Smooth muscle cell (in vitro differentiated cells): ENCODE data around the gene HTR1D. TPM values are rescaled to one million over a fixed set of nuclear protein-coding genes. Genes with fewer than 3 reads are reported as not detected.
A peak's percentile ranks its signal among the peaks of the same experiment; 100 is the strongest.

ENCODE experiments used
- DNase-seq: peaks from one replicate; lab custom pipeline; 2025; ENCODE audit not compliant: unreplicated experiment; lab: John Stamatoyannopoulos, UW
- H2AFZ ChIP-seq: fragments of 200-600 bp; sonication (generic); 2 replicates; pipeline ENCODE4 v1.6.0; 2016; ENCODE audit warnings: antibody characterized with exemption, low read depth, mild to moderate bottlenecking
- H3F3A ChIP-seq: fragments of 200-600 bp; sonication (generic); 2 replicates; pipeline ENCODE4 v1.6.0; 2017; ENCODE audit warnings: antibody characterized with exemption, low read depth
- H3K27ac ChIP-seq: fragments of 200-600 bp; sonication (generic); 2 replicates; pipeline ENCODE4 v1.5.1; 2016; ENCODE audit warnings: low read depth, mild to moderate bottlenecking
- H3K27me3 ChIP-seq: fragments of 200-600 bp; sonication (generic); 2 replicates; pipeline ENCODE4 v1.6.1; 2016; ENCODE audit warnings: low read depth, mild to moderate bottlenecking
- H3K36me3 ChIP-seq: fragments of 200-600 bp; sonication (generic); 2 replicates; pipeline ENCODE4 v1.5.1; 2016; ENCODE audit warnings: low read depth
- H3K4me1 ChIP-seq: fragments of 200-600 bp; sonication (generic); 2 replicates; pipeline ENCODE4 v1.5.1; 2016; ENCODE audit warnings: low read depth
- H3K4me2 ChIP-seq: fragments of 200-600 bp; sonication (generic); 2 replicates; pipeline ENCODE4 v1.6.0; 2016; ENCODE audit warnings: mild to moderate bottlenecking
- H3K4me3 ChIP-seq: fragments of 200-600 bp; sonication (generic); 2 replicates; pipeline ENCODE4 v1.5.1; 2016; ENCODE audit warnings: mild to moderate bottlenecking
- H3K79me2 ChIP-seq: fragments of 200-600 bp; sonication (generic); 2 replicates; pipeline ENCODE4 v1.6.0; 2016; ENCODE audit warnings: low read depth, mild to moderate bottlenecking
- H3K9ac ChIP-seq: fragments of 200-600 bp; sonication (generic); 2 replicates; pipeline ENCODE4 v1.6.0; 2016; ENCODE audit warnings: low read depth
- H3K9me3 ChIP-seq: fragments of 200-600 bp; sonication (generic); replicated peaks from 2 replicates; pipeline ENCODE4 v1.5.1; 2016; ENCODE audit warnings: low read depth
- H4K20me1 ChIP-seq: fragments of 200-600 bp; sonication (generic); 2 replicates; pipeline ENCODE4 v1.6.0; 2016; ENCODE audit warnings: low read depth
- WGBS: methylation state at CpG from one replicate; pipeline ENCODE4 v1.1.7; 2016; ENCODE audit warnings: low lambda C conversion rate; 5-methylcytosine and 5-hydroxymethylcytosine counted together
- polyA plus RNA-seq: library from polyadenylated mRNA; unstranded; fragments of >200 nt; fragmentation: Nextera tagmentation; extraction: Ambion mirVana; gene quantifications from 2 replicates; pipeline ENCODE4 v1.2.1, GENCODE V29; 2016
- total RNA-seq: library from RNA; depleted of rRNA; stranded (reverse); fragments of >200 nt; gene quantifications from 2 replicates; pipeline ENCODE4 v1.2.3, GENCODE V29; 2014
- TF ChIP-seq, protein P1 (sequence below): fragments of 200-600 bp; sonication (generic); IDR thresholded peaks from 2 replicates; pipeline ENCODE4 v1.5.1; 2017; ENCODE audit warnings: borderline replicate concordance, mild to moderate bottlenecking, antibody characterized with exemption; ENCODE audit not compliant: insufficient read depth, poor library complexity, severe bottlenecking

The HTR1D gene
- total and polyA plus RNA-seq, 2 experiments from 2014 or later = 0.26 to 1.1 TPM

DNA sequence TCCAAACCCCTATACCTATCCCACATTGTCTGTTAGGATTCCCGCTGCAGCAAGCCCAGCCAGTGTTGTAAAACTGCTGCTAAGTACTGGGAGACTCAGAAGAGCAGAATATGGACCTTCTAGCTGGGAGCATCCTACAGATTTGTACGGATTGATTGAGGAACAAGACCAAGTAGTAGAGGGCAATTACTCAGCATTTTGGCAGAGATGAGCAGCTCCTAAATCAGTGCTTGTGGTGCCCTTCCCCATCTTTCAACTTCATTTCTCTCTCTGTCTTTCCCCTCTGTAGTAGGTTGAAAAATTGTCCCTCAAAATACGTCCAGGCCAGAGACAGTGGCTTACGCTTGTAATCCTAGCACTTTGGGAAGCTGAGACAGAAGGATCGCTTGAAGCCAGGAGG lies 37.3 kb upstream of the HTR1D start:
- Histone ChIP-seq H2AFZ (no peak overlapping the region), H3K4me2 (no peak overlapping the region), H3K27ac (no peak overlapping the region), H3K36me3 (no peaks in the 10 kb centered on the region), H3K4me1 (no peaks in the 10 kb centered on the region), H3K27me3 (no peaks in the 10 kb centered on the region), H3F3A (no peaks in the 10 kb centered on the region), H3K9me3 (no peaks in the 10 kb centered on the region), H3K4me3 (no peak overlapping the region), H3K9ac (no peak overlapping the region), H3K79me2 (no peaks in the 10 kb centered on the region), H4K20me1 (no peaks in the 10 kb centered on the region)
- TF ChIP-seq, protein P1, sequence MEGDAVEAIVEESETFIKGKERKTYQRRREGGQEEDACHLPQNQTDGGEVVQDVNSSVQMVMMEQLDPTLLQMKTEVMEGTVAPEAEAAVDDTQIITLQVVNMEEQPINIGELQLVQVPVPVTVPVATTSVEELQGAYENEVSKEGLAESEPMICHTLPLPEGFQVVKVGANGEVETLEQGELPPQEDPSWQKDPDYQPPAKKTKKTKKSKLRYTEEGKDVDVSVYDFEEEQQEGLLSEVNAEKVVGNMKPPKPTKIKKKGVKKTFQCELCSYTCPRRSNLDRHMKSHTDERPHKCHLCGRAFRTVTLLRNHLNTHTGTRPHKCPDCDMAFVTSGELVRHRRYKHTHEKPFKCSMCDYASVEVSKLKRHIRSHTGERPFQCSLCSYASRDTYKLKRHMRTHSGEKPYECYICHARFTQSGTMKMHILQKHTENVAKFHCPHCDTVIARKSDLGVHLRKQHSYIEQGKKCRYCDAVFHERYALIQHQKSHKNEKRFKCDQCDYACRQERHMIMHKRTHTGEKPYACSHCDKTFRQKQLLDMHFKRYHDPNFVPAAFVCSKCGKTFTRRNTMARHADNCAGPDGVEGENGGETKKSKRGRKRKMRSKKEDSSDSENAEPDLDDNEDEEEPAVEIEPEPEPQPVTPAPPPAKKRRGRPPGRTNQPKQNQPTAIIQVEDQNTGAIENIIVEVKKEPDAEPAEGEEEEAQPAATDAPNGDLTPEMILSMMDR = no peak
- no peak for DNase-seq
- WGBS = 90% methylated on average over 5 of the region's 5 CpGs

- no peak overlapping the region for H3K4me2 ChIP-seq
- no peak overlapping the region for H2AFZ ChIP-seq
- no peaks in the 10 kb centered on the region for H3K9me3 ChIP-seq
- H3K4me3 ChIP-seq = no peak overlapping the region
- no peak overlapping the region for H3K9ac ChIP-seq
- TF ChIP-seq, protein P1 = no peak
- no peaks in the 10 kb centered on the region for H3K4me1 ChIP-seq
- no peak overlapping the region for H3K27ac ChIP-seq
- no peak for DNase-seq
- H3F3A ChIP-seq = no peaks in the 10 kb centered on the region
- H3K79me2 ChIP-seq = no peaks in the 10 kb centered on the region
- H4K20me1 ChIP-seq = no peaks in the 10 kb centered on the region
- H3K36me3 ChIP-seq = no peaks in the 10 kb centered on the region
- no peaks in the 10 kb centered on the region for H3K27me3 ChIP-seq
- WGBS = 88% methylated on average over 1 of the region's 1 CpG
Observed at GRCh38 chr1:23251812-23252211, 34.5 kb upstream of the HTR1D start.

DNA sequence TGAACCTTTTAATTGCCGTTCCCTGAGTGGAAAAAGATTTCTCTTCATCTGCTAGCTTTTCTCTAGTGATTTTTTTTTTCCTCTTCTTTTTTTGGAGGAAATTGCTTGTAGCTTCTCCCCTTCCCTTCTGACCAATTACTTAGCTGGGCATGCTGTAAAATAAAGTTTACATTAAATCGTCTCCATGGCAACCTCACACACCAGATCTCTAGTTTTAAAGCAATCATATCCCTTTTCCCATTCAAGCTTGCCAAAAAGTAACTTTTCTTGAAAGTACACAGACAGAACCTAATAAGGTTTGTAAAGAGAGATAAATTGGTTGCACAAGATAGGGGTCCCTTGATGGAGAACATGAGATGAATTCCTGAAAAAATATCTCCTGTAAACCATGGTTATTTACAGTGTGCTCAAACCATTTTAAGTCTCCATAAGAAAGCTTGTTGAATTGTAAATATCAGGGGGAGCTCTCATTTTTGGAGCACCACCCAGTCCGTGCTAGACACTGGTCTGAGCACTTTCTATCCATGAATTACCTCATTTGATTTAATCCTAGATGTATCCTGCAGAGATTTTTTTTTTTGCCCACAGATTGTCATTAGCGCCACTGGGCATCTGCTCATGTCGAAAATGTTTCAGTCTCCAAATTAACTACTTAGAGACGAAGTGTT lies 32.6 kb upstream of the HTR1D start:
- Histone ChIP-seq H3K4me3 (peak overlapping the region; percentile 29), H3K27ac (peak overlapping the region; percentile 16), H3K27me3 (no peaks in the 10 kb centered on the region), H3K4me2 (peak overlapping the region; percentile 21), H3K79me2 (no peaks in the 10 kb centered on the region), H3K9ac (no peak overlapping the region), H4K20me1 (no peaks in the 10 kb centered on the region), H3F3A (no peaks in the 10 kb centered on the region), H3K4me1 (no peaks in the 10 kb centered on the region), H3K36me3 (no peaks in the 10 kb centered on the region), H2AFZ (no peak overlapping the region), H3K9me3 (no peaks in the 10 kb centered on the region)
- 82% methylated on average over 6 of the region's 6 CpGs for WGBS
- no peak for DNase-seq
- TF ChIP-seq, protein P1 = no peak

DNA sequence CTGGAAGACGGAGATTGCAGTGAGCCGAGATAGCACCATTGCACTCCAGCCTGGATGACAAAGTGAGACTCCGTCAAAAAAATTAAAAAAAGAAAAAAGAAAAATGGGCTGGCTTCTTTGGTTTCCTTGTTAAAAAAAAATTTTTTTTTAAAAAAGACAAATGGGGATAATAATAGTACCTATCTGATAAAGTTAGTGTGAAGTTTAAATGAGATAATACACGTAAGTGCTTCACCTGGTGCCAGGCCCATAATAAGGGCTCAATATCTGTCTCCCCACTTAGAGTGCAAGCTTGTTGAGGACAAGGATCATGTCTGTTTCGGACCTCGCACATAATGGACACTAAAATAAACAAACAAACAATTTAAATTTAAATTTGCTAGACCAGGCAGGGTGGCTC lies 30.0 kb upstream of the HTR1D start:
- Histone ChIP-seq H3K79me2 (no peaks in the 10 kb centered on the region), H3K4me3 (no peak overlapping the region), H3K9me3 (no peaks in the 10 kb centered on the region), H3K4me1 (no peaks in the 10 kb centered on the region), H3K27me3 (no peaks in the 10 kb centered on the region), H3K9ac (no peak overlapping the region), H3K4me2 (no peak overlapping the region), H3K36me3 (no peaks in the 10 kb centered on the region), H2AFZ (no peak overlapping the region), H3F3A (no peaks in the 10 kb centered on the region), H3K27ac (no peak overlapping the region), H4K20me1 (no peaks in the 10 kb centered on the region)
- TF ChIP-seq, protein P1 = no peak
- 92% methylated on average over 6 of the region's 6 CpGs for WGBS
- no peak for DNase-seq
